Liver (tissue), 9 donors: ENCODE measurements around the gene KRTAP10-2. TPM values are rescaled to one million over a fixed set of nuclear protein-coding genes. Genes with fewer than 3 reads are reported as not detected.
A peak's percentile ranks its signal among the peaks of the same experiment; 100 is the strongest.

ENCODE experiments used
- DNase-seq: peaks from one replicate; pipeline ENCODE4 v3.0.0-alpha.2; 2017; ENCODE audit warnings: low spot score
- H3K27ac ChIP-seq, 2 donors: one replicate each; pipeline ENCODE4 v1.7.0; 2013; ENCODE audit warnings: inconsistent platforms in 2 of 2, low read length in 2 of 2, control low read depth in 1 of 2, low read depth in 1 of 2, mild to moderate bottlenecking in 1 of 2
- H3K27me3 ChIP-seq, 4 donors: one replicate each; pipeline versions ENCODE4 v1.6.1 to v1.7.0; 2013; ENCODE audit warnings: low read length in 3 of 4, inconsistent platforms in 1 of 4, mild to moderate bottlenecking in 1 of 4, moderate library complexity in 1 of 4; ENCODE audit not compliant: control insufficient read depth in 4 of 4, insufficient read depth in 4 of 4
- H3K36me3 ChIP-seq, 4 donors: one replicate each; pipeline versions ENCODE4 v1.6.1 to v1.7.0; 2013; ENCODE audit warnings: low read length in 3 of 4, mild to moderate bottlenecking in 3 of 4, low read depth in 1 of 4, moderate library complexity in 1 of 4; ENCODE audit not compliant: control insufficient read depth in 4 of 4, insufficient read depth in 3 of 4
- H3K4me1 ChIP-seq, 4 donors: one replicate each; pipeline versions ENCODE4 v1.6.1 to v1.7.0; 2013; ENCODE audit warnings: low read length in 3 of 4, mild to moderate bottlenecking in 3 of 4, moderate library complexity in 1 of 4; ENCODE audit not compliant: control insufficient read depth in 4 of 4, insufficient read depth in 4 of 4
- H3K4me3 ChIP-seq, 3 donors: one replicate each; pipeline versions ENCODE4 v1.6.1 to v1.7.0; 2013; ENCODE audit warnings: low read length in 3 of 3, control low read depth in 1 of 3, low read depth in 1 of 3, mild to moderate bottlenecking in 1 of 3
- H3K9ac ChIP-seq, 2 donors: one replicate each; pipeline ENCODE4 v1.7.0; 2013; ENCODE audit warnings: low read length in 2 of 2, mild to moderate bottlenecking in 2 of 2, moderate library complexity in 2 of 2, control low read depth in 1 of 2, low read depth in 1 of 2
- H3K9me3 ChIP-seq, 4 donors: one replicate each; pipeline versions ENCODE4 v1.6.1 to v1.7.0; 2013; ENCODE audit warnings: low read length in 3 of 4; ENCODE audit not compliant: control insufficient read depth in 4 of 4
- EGR1 ChIP-seq, 2 donors: IDR thresholded peaks; 2 replicates each; pipeline ENCODE4 v1.6.1; 2016 to 2018; ENCODE audit warnings: antibody characterized with exemption in 2 of 2, low read depth in 2 of 2
- FOXA1 ChIP-seq: IDR thresholded peaks from 2 replicates; pipeline ENCODE4 v1.6.1; 2016; ENCODE audit warnings: antibody characterized with exemption
- FOXA2 ChIP-seq: IDR thresholded peaks from 2 replicates; pipeline ENCODE4 v1.6.1; 2016; ENCODE audit warnings: antibody characterized with exemption
- GABPA ChIP-seq, 2 donors: IDR thresholded peaks in 1 of 2; conservative IDR thresholded peaks in 1 of 2; 2 replicates each; pipeline ENCODE4 v1.6.1; 2016; ENCODE audit warnings: antibody characterized with exemption in 2 of 2, mild to moderate bottlenecking in 1 of 2, moderate library complexity in 1 of 2
- HNF4A ChIP-seq, 2 donors: conservative IDR thresholded peaks; 2 replicates each; pipeline ENCODE4 v1.6.1; 2016; ENCODE audit warnings: antibody characterized with exemption in 2 of 2, mild to moderate bottlenecking in 2 of 2
- HNF4G ChIP-seq: IDR thresholded peaks from 2 replicates; pipeline ENCODE4 v1.6.1; 2016; ENCODE audit warnings: antibody characterized with exemption
- JUND ChIP-seq, 2 donors: IDR thresholded peaks; 2 replicates each; pipeline ENCODE4 v1.6.1; 2016; ENCODE audit warnings: antibody characterized with exemption in 2 of 2
- NR2F2 ChIP-seq: IDR thresholded peaks from 2 replicates; pipeline ENCODE4 v1.6.1; 2016; ENCODE audit warnings: antibody characterized with exemption
- RAD21 ChIP-seq, 2 donors: IDR thresholded peaks; 2 replicates each; pipeline ENCODE4 v1.6.1; 2016; ENCODE audit warnings: antibody characterized with exemption in 2 of 2, mild to moderate bottlenecking in 2 of 2
- RXRA ChIP-seq, 2 donors: IDR thresholded peaks; 2 replicates each; pipeline ENCODE4 v1.6.1; 2017 to 2018; ENCODE audit warnings: antibody characterized with exemption in 2 of 2, mild to moderate bottlenecking in 1 of 2
- SP1 ChIP-seq: IDR thresholded peaks from 2 replicates; pipeline ENCODE4 v1.6.1; 2018; ENCODE audit warnings: antibody characterized with exemption, mild to moderate bottlenecking
- TAF1 ChIP-seq: conservative IDR thresholded peaks from 2 replicates; pipeline ENCODE4 v1.6.1; 2016; ENCODE audit warnings: antibody characterized with exemption, mild to moderate bottlenecking
- YY1 ChIP-seq: IDR thresholded peaks from 2 replicates; pipeline ENCODE4 v1.6.1; 2016; ENCODE audit warnings: antibody characterized with exemption, mild to moderate bottlenecking
- WGBS: extraction: QIAGEN DNeasy Blood & Tissue Kit; methylation state at CpG from one replicate; pipeline ENCODE4 v1.1.7; 2013; 5-methylcytosine and 5-hydroxymethylcytosine counted together
- polyA plus RNA-seq, 2 donors: library from polyadenylated mRNA; stranded (reverse) in 1 of 2; unstranded in 1 of 2; fragments of 200-250 nt in 1 of 2; fragments of >200 nt in 1 of 2; fragmentation: Nextera tagmentation in 1 of 2; extraction: Ambion mirVana in 1 of 2; gene quantifications; one replicate each; pipeline versions ENCODE4 v1.2.1 to v1.2.3, GENCODE V29; 2013 to 2015
- total RNA-seq, 2 donors: library from RNA; depleted of rRNA; stranded (reverse); fragments of >200 nt; gene quantifications; one replicate each; pipeline ENCODE4 v1.2.3, GENCODE V29; 2014
- TF ChIP-seq, protein P1 (sequence below): IDR thresholded peaks from 2 replicates; pipeline ENCODE4 v1.6.1; 2016; ENCODE audit warnings: antibody characterized with exemption
- TF ChIP-seq, protein P2 (sequence below): IDR thresholded peaks from 2 replicates; pipeline ENCODE4 v1.6.1; 2016; ENCODE audit warnings: antibody characterized with exemption
- TF ChIP-seq, protein P3 (sequence below): IDR thresholded peaks from 2 replicates; pipeline ENCODE4 v1.6.1; 2016; ENCODE audit warnings: antibody characterized with exemption
- TF ChIP-seq, protein P4 (sequence below): IDR thresholded peaks from 2 replicates; pipeline ENCODE4 v1.6.1; 2016; ENCODE audit warnings: antibody characterized with exemption, mild to moderate bottlenecking
- TF ChIP-seq, protein P5 (sequence below): fragments of 150-350 bp; IDR thresholded peaks from 2 replicates; pipeline ENCODE4 v1.5.1; 2017; ENCODE audit warnings: improper control_type of control experiment, low read depth, low read length; ENCODE audit not compliant: missing input control
- donor health status: healthy.
- donor health status: healthy.
- donor health status: healthy.
- donor health status: healthy.
- donor health status: healthy.

Gene KRTAP10-2
- total and polyA plus RNA-seq, 4 donors = not detected

DNA sequence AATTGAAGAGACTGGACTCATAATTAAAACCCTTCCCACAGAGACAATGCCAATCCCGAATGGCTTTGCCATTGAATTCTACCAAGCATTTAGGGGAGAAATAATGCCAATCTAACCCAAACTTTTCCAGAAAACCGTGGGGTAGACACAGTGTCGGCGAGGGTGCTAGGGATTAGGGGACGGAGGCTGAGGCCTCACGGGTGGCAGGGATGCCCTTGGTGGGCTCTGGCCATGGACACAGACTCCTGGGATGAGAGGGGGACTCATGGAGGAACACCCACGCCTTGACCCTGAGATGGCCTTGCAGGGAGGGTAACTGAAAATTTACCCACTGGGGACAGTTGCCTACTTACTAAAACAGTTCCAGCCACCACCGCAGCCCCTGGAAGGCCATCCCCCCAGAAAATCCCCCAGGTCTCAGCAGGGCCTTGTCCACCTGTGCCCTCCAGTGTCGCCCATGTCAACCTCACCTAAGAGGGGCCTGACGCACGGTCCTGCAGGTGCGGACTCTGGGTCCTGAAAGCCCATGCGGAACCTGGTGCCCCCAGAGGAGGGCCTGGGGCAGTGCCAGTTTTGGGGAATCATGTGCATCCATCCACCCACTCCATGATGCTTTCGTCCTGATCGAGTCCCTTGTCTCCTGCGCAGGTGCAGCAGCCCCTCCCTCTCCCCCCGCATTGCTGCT, 27.2 kb upstream of the KRTAP10-2 start:
- peak; percentile 24 for DNase-seq

More for the DNA sequence above, 27.2 kb upstream of the KRTAP10-2 start:
- H3K27ac ChIP-seq = no peak overlapping the region
- no peaks in the 10 kb centered on the region for H3K27me3 ChIP-seq
- H3K4me1 ChIP-seq = peaks cover 0 to 13% (median 3%) of the 10 kb centered on the region in 4 donors
- peaks cover 0 to 4% (median 2%) of the 10 kb centered on the region in 4 donors for H3K9me3 ChIP-seq
- TF ChIP-seq TAF1 (no peak), JUND (IDR thresholded peaks at IDR 0.05) (no peak), NR2F2 (no peak), YY1 (no peak), GABPA (IDR thresholded peaks at IDR 0.05 in 1 of 2, conservative IDR thresholded peaks at IDR 0.05 in 1 of 2) (no peak), SP1 (no peak), FOXA1 (no peak), RAD21 (IDR thresholded peaks at IDR 0.05) (no peak), HNF4G (no peak), FOXA2 (no peak), RXRA (IDR thresholded peaks at IDR 0.05) (no peak), EGR1 (IDR thresholded peaks at IDR 0.05; ENCODE audit: low read depth in 2 of 2) (no peak), HNF4A (conservative IDR thresholded peaks at IDR 0.05) (no peak)
- TF ChIP-seq, protein P1, sequence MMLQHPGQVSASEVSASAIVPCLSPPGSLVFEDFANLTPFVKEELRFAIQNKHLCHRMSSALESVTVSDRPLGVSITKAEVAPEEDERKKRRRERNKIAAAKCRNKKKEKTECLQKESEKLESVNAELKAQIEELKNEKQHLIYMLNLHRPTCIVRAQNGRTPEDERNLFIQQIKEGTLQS = no peak
- TF ChIP-seq, protein P2, sequence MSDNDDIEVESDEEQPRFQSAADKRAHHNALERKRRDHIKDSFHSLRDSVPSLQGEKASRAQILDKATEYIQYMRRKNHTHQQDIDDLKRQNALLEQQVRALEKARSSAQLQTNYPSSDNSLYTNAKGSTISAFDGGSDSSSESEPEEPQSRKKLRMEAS = no peak
- TF ChIP-seq, protein P3, sequence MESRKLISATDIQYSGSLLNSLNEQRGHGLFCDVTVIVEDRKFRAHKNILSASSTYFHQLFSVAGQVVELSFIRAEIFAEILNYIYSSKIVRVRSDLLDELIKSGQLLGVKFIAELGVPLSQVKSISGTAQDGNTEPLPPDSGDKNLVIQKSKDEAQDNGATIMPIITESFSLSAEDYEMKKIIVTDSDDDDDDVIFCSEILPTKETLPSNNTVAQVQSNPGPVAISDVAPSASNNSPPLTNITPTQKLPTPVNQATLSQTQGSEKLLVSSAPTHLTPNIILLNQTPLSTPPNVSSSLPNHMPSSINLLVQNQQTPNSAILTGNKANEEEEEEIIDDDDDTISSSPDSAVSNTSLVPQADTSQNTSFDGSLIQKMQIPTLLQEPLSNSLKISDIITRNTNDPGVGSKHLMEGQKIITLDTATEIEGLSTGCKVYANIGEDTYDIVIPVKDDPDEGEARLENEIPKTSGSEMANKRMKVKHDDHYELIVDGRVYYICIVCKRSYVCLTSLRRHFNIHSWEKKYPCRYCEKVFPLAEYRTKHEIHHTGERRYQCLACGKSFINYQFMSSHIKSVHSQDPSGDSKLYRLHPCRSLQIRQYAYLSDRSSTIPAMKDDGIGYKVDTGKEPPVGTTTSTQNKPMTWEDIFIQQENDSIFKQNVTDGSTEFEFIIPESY = no peak
- TF ChIP-seq, protein P4, sequence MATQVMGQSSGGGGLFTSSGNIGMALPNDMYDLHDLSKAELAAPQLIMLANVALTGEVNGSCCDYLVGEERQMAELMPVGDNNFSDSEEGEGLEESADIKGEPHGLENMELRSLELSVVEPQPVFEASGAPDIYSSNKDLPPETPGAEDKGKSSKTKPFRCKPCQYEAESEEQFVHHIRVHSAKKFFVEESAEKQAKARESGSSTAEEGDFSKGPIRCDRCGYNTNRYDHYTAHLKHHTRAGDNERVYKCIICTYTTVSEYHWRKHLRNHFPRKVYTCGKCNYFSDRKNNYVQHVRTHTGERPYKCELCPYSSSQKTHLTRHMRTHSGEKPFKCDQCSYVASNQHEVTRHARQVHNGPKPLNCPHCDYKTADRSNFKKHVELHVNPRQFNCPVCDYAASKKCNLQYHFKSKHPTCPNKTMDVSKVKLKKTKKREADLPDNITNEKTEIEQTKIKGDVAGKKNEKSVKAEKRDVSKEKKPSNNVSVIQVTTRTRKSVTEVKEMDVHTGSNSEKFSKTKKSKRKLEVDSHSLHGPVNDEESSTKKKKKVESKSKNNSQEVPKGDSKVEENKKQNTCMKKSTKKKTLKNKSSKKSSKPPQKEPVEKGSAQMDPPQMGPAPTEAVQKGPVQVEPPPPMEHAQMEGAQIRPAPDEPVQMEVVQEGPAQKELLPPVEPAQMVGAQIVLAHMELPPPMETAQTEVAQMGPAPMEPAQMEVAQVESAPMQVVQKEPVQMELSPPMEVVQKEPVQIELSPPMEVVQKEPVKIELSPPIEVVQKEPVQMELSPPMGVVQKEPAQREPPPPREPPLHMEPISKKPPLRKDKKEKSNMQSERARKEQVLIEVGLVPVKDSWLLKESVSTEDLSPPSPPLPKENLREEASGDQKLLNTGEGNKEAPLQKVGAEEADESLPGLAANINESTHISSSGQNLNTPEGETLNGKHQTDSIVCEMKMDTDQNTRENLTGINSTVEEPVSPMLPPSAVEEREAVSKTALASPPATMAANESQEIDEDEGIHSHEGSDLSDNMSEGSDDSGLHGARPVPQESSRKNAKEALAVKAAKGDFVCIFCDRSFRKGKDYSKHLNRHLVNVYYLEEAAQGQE = no peak
- TF ChIP-seq, protein P5, sequence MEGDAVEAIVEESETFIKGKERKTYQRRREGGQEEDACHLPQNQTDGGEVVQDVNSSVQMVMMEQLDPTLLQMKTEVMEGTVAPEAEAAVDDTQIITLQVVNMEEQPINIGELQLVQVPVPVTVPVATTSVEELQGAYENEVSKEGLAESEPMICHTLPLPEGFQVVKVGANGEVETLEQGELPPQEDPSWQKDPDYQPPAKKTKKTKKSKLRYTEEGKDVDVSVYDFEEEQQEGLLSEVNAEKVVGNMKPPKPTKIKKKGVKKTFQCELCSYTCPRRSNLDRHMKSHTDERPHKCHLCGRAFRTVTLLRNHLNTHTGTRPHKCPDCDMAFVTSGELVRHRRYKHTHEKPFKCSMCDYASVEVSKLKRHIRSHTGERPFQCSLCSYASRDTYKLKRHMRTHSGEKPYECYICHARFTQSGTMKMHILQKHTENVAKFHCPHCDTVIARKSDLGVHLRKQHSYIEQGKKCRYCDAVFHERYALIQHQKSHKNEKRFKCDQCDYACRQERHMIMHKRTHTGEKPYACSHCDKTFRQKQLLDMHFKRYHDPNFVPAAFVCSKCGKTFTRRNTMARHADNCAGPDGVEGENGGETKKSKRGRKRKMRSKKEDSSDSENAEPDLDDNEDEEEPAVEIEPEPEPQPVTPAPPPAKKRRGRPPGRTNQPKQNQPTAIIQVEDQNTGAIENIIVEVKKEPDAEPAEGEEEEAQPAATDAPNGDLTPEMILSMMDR = no peak
- no peak overlapping the region for H3K4me3 ChIP-seq
- no peak overlapping the region for H3K9ac ChIP-seq
- no peaks in the 10 kb centered on the region for H3K36me3 ChIP-seq
- 95% methylated on average over 17 of the region's 17 CpGs for WGBS
